Amniotic epithelial cell (primary cell): ENCODE measurements around the gene CSTB.

ENCODE experiments used
- DNase-seq: peaks from one replicate; pipeline ENCODE4 v3.0.0-alpha.2; 2010; ENCODE audit warnings: low read depth

CSTB gene

DNA sequence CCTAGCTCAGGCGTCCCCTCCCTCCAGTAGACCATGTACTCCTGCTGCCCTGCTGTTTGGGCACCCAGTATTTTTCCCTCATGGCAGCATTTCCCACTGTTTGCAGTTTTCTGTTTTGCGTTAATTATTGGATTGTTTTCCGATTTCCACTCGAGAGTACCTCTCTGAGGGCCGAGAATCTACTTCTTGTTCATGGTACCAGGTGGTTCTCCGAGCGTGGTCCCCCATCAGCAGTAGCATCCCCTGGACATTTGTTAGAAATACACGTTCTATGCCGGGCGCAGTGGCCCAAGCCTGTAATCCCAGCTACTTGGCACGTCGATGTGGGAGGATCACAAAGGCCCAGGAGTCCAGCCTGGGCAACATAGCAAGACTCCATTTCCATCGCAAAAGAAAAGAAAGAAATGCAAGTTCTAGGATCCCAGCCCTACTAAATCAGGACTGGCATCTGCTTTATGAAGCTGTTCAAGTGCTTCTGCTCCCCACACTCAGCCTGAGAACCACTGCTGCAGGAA, 14.0 kb upstream of the CSTB start:
- DNase-seq: no peak

DNA sequence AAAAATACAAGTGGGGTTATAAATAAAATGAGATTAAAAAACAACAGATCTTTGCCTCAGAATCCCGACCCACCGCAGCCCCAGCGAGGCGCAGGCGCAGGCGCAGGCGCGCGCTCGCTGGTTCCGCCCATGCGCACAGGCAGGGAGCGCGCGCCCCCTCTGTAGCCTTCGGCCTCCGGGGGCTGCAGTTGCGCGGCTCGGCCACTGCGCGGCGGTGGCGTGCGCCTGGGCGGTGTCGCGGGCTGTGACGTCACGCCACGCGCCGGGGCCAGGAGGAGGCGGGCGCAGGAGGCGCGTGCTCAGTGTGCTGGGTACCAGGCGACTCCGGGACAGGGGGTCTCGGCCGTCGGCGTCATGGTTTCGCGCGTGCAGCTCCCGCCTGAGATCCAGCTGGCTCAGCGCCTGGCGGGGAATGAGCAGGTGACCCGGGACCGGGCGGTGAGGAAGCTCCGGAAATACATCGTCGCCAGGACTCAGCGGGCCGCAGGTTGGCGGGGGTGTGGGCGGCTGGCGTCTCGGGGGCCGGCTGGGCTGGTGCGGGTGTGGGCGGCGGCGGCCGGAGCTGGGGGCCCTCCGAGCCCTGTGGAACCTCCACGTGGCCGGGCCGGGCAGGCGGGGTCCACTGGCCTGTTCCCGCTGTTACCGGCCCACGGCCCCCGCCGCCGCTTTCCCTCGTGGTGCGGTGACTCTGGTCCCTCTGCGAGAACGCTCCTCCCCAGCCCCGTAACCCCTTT, 13.3 kb upstream of the CSTB start, which contains the start of gene RRP1:
TSS of gene RRP1 (plus strand) at position 302 of the 734 bp plus-strand sequence. CDS start at position 355, 53 bp downstream.
- DNase-seq: peak; percentile 68

DNA sequence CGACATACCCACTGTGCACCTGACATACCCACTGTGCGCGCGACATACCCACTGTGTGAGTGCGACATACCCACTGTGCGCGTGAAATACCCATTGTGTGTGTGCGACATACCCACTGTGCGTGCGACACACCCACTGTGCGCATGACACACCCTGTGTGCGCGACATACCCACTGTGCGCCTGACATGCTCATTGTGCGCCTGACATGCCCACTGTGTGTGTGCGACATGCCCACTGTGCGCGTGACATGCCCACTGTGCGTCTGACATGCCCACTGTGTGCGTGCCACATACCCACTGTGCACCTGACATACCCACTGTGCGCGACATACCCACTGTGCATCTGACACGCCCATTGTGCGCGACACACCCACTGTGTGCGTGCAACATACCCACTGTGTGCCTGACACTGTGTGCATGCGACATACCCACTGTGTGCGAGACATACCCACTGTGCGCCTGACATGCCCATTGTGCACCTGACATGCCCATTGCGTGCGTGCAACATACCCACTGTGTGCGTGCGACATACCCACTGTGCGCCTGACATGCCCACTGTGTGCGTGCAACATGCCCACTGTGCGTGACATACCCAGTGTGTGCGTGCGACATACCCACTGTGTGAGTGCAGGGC, 10.8 kb upstream of the CSTB start:
- DNase-seq: no peak

DNA sequence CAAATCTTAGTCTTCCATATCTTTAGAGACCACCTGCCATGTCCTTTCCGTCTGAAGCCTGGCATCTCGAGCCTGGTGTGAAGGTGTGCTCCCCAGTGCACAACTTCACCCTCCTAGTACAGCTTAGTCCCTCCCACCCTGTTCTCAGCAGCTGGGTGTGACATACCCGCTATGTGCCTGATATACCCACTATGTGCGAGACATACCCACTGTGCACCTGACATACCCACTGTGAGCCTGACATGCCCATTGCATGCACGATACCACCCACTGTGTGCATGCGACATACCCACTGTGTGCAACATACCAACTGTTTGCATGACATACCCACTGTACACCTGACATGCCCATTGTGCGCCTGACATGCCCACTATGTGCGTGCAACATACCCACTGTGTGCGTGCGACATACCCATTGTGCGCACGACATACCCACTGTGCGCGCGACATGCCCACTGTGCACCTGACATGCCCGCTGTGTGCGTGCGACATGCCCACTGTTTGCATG, 10.2 kb upstream of the CSTB start:
- DNase-seq: no peak

DNA sequence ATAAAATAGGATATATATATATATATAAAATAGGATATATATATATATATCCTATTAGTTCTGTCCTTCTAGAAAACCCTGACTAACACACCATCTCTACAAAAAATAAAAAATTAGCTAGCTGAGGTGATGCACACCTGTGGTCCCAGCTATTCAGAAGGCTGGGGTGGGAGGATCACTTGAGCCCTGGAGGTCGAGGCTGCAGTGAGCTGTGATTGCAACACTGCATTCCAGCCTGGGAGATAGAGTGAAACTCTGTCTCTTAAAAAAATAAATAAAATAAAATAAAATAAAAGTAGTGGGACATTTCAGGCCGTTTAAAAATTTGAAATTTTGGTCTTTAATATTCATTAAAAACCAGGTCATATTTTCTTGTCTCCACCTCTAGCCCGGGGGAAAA, 9.0 kb upstream of the CSTB start:
- DNase-seq: no peak

DNA sequence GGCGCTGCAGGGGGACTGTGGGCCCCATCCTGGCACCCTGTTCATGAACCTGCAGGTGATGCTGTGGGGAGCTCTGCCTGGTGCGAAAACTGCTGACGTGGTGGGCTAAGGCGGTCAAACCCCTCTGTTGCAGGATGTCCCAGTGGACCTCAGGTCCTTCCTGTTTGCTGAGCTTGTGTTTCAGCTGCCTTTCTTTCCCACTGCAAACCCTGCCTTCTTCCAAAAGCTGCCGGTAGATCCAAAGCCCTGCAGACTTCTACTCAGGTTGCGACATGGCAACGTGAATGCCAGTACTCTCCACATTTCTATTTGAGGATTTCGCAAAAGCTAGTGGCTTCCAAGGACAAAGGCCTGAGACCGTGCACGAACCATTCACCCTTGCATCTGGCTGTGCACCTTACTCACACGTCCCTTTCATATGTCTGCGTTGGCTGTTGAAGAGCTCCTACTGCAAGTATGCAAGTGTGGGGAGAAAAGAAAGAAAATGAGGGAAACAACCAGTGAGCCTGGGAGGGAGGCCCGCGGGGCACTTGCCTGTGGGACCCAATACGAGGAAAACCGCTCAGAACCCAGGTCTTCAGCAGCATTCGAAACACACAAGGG, 7.1 kb upstream of the CSTB start:
- DNase-seq: no peak

DNA sequence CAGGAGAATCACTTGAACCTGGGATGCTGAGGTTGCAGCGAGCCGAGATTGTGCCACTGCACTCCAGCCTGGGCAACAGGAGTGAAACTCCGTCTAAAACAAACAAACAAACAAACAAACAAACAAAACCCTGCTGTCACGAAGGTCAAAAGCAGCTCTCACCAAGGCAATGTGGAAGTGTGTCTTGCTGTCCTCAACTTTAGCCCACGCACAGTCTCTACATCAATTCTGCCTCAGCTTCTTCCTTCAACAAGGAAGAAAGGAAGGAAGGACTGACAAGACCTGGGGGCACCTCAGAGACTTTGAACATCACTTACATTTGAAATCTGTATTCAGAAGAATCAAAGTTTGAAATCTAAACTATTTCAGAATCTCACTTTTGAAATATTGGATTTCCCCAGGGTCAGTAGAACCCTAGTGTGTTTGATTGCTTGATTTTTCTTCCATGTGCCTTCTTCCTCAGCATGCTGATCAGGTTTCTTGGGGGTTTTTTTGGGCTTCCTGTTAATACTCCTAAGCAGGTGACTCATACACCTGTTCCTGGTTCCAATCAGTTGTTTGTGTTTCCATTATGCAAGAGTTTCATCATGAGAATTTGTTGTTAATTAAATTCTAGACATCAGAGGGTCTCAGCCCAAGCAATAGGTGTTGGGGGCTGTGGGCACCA, 6.5 kb upstream of the CSTB start:
- DNase-seq: no peak

DNA sequence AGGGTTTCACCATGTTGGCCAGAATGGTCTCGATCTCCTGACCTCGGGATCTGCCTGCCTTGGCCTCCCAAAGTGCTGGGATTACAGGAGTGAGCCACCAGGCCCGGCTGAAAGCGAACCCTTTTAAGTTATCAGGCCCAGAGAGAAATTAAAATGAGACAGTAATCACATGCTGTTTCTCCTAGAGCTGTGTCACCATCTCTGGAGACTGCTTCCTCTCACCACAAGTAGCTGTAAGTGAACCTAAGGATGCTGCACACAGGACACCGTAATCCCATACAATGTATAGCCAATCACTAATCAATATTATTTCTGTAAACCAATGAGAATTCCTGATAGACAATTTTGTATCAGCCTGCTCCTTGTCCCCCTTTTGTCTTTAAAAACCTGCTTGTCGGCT, 5.7 kb upstream of the CSTB start:
- DNase-seq: no peak

DNA sequence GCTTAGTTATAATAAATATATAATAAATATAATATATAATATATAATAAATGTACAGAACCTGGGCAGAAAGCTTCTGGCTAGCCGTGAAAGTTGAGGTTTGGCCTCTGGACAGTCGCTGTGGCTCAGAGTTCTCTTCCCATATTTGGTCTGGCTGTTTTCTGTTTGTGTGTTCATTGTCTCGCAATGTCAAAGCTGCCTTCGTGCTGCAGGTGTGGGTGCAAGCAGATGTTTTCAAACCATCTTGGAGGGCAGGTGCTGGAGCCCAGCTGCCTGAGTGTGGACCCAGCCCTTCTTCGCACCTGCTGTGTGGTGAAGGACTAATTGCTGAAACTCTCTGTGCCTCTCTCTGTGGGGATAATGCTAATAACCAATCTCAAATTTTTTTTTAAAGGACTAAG, 3.6 kb upstream of the CSTB start:
- no peak for DNase-seq

DNA sequence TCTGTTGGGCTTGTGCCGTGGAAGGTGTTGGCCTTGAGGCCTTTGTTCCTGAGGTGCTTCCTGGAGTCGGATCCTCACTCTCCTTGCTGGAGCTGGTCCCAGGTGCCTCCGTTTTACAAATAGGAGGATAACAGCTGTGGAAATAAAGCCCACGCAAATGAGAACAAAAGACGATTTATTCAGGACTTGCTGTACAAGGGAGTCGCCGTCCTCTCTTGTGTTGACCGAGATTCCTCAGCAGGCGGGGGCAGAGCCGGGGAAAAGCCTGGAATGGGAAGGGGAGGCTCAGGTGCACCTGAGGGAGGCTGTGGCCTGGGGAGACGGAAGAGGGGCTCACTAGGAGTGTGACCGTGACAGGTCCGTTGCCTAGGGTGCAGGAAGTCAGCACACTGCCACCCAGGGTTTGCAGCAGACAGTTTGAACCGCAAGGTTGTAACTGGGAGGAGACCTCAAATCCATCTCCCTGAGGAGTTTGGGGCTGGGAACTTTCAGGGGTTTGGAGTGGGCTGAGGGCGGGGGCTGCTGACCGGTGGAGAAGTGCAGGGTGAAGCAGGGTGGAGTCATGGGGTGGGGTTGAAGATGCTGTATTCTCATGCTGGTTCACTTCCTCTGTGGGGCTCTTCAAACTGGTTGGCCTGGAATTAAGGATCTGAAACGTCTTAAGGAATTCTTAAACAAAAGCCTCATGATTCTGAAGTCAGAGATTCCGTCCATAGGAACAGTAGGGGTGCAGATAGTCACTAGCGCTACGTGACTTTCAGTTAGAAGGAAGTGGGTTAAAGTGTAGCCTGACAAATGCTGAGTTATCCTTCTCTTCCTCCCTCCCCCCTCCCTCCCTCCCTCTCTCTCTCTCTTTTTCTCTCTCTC, 2.6 kb upstream of the CSTB start:
- DNase-seq: no peak

DNA sequence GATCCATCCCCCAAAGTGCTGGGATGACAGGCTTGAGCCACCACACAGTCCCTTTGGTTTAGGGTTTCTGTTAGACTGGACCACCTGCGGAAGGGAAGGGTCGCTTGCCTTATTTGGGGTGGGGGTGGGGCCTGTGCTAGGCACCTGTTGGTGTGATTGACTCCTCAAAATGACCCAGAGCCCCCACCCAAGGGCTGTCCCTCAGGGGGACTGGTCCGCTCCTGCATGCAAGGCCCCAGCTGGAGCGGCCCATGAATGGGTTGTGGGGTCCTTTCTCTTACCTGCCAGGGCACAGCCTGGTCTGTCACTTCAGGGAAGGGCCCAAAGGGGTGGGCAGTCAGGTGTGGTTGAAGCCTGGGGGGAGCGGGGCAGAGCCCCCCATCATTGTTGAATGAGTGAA, 1.8 kb upstream of the CSTB start:
- no peak for DNase-seq

DNA sequence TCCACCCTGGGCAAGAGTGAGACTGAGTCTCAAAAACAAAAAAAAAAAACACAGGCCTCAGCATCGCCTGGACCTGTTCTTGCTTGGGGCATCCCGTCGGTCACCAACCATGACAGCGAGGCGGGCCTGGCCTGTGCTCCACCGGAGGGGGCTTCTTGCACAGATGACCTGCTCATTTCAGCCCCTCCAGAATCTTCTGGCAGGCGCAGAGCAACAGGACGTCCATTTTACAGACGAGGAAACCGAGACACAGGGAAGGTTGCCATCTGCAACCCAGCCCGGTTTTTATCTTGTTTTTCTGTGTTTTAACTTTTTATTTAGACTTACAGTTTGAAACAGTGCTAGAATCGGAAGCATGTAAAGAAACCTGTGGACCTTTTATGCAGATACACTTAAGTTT, 918 bp downstream of the CSTB start:
- DNase-seq: no peak

DNA sequence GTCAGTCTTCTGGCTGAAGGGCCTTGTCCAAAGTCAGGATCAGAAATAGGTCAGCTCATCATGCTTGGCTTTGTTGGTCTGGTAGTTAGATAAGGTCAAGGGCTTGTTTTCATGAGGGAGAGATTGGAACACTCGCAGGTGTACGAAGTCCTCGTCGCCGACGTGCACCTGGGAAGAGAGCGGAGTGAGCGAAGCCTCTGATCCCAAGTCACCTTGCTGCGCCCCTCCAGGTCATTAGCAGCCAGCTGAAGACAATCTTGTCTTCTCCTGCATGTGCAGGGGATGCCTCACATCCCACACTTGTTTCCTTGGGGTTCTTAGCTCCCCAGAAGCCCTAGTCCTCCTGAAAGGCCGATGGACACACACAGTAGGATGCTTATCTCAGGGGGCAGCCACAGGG, 1.9 kb downstream of the CSTB start:
- no peak for DNase-seq

DNA sequence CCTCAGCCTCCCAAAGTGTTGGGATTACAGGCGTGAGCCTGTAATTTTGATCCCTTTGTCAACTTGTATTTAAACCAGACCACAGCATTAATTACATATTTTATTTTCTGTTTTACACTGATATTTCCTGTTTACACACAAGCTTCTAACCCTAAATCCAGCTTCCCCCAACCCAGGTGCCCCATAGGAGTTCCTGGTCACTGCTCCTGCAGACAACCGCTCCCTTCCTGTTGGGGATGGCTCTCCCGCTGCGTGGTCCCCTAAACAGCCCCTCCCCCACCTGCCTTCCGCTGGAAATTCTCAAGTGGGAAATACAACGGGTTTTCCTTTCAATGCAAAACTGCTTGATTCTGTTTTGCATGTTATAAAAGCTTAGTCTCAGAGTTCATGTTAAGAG, 3.7 kb downstream of the CSTB start:
- DNase-seq: no peak

DNA sequence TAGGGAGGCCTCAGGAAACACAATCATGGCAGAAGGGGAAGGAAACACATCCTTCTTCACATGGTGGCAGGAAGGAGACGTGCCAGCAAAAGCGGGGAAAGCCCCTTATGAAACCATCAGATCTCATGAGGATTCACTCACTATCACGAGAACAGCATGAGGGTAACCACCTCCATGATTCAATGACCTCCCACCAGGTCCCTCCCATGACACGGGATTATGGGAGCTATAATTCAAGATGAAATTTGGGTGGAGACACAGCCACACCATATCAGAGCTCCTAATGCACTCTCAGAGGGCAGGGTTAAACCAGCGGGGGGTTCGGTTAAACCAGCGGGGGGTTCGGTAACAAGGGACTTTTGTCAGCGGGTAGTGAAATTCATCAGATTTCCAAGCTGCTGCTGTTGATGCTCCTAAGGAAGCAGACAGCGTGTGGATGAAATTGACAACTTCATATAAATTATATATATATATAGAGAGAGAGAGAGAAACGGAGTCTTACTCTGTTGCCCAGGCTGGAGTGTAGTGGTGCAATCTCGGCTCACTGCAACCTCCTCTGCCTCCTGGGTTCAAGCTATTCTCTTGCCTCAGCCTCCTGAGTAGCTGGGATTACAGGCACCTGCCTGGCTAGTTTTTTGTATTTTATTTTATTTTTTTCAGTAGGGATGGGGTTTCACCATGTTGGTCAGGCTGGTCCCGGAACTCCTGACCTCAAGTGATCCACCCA, 4.2 kb downstream of the CSTB start:
- DNase-seq: no peak

DNA sequence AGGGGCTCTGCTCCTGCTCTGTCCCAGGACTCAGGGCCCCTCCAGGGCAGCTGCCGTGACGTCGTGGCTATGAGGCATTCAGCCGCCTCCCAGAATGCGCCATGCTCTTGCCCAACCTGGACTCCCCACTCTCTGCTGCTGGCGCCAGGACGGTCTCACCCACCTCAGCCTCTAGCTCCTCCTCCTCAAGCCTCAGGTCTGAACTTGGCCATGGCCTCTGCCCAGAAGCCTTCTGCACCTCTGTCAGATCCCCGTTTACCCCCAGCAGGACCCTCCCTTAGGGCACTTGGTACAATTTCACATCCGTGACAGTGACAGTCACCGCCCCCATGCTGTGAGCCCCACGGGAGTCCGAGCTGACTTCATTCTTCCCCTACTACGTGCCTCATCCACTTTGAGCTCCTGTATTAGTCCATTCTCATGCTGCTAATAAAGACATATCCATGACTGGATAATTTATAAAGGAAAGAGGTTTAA, 4.9 kb downstream of the CSTB start:
- no peak for DNase-seq

DNA sequence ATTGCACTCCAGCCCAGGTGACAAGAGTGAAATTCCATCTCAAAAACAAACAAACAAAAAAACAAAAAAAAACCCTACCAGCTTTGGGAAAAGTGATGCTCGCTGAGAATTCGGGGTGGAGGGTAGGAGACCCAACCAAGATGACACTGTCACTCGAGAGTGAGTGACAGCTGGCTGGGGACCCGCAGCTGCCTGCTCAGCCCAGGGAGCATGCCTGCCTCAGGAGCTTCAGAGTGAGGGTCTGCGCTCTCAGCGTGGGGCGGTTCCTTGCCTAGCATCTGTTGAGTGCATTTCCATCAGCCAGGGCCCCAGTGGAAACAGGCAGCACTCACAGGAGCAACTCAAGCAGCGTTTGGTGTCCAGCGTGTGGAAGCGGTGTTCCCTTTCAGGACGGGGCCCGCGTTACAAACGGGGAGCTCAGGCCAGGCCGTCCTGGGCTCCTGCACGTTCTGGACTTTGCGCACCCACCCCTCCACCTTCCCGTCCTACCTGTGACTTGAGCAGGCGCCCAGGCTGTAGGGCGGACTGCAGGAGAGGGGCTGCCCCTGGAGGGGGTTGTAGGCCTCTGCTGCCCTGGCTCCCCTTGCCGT, 5.9 kb downstream of the CSTB start:
- DNase-seq: no peak

DNA sequence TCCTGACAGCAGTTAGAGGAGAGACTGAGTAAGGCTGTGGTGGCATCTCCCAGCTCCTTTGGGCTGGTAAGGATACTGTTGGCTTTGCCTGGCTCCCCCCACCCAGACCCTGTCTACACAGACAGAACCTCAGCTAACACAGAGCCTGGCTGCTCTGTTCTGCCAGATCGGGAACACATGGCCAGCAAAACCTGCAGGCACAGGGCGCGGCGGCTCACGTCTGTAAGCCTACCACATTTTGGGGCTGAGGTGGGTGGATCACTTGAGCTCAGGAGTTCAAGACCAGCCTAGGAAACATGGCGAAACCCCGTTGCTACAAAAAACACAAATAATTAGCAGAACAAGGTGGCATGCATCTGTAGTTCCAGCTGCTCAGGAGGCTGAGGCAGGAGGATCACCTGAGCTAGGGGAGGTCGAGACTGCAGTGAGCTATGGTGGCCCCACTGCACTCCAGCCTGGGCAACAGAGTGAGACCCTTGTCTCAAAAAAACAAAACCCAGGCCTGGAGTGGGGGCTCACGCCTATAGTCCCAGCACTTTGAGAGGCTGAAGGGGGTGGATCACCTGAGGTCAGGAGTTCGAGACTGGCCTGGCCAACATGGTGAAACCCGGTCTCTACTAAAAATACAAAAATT, 6.7 kb downstream of the CSTB start:
- DNase-seq: no peak

DNA sequence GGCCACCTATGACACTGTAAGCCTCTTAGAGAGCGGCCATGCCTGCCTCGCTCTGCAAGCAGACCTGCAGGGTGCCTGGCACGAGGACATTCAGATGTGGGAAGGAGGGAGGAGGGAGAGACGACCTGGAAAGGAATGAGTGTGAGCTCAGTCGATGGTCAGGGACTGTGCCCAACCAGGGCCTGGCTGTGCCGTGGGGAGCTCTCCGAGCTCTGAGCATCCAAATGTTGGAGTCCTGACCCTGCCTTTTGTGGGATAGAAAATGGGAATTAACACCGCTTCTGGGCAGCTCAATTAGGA, 7.3 kb downstream of the CSTB start:
- peak; percentile 60 for DNase-seq
